DMS153 treated with DMSO at 0.1 percent for 48 hours (cell line): ENCODE data around the gene WNT3.
"Not testable (repeated sequence)": the region's sequence is repeated elsewhere in the genome, so short reads cannot be mapped to it uniquely, and the experiment has no call there.

Experiments used
- DNase-seq: peaks from one replicate; lab custom pipeline; 2025; ENCODE audit not compliant: unreplicated experiment; lab: John Stamatoyannopoulos, UW

WNT3 gene

GRCh38 chr17:46814446-46814845, 4.0 kb downstream of the WNT3 start:
- DNase-seq, result no peak

GRCh38 chr17:46813920-46814319, 4.6 kb downstream of the WNT3 start:
- DNase-seq, result no peak

- no peak for DNase-seq
Measured at GRCh38 chr17:46812624-46813318, 5.7 kb downstream of the WNT3 start.

DNA sequence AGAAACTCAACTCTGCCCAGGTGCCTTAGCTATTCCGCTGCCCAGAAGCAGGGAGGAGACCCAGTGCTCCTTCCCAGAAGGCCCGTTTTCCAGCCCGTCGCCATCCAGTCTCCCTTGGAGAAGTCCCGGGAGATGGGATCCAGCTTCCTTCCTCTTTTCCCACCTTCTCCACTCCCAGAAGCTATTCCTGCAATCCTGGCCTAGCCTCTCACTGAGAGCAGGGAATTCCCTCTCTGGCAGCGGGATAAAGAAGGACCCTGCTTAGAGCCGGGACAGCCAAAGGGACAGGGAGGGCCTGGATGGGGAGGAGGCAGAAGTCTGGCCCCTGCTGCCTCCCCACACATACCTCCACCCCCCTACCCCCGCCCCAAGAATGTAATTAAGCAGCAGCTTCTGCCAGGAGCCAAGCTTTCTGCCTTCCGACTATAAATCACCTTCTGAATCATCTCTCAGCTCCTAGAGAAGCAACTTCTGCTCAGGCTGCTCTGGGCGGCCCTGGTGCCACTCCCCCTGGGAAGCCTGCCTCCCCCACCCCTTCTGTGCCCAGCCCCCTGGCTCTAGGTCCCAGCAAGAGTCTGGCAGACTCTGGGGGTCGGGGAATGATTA, 6.4 kb downstream of the WNT3 start:
- no peak for DNase-seq

DNA sequence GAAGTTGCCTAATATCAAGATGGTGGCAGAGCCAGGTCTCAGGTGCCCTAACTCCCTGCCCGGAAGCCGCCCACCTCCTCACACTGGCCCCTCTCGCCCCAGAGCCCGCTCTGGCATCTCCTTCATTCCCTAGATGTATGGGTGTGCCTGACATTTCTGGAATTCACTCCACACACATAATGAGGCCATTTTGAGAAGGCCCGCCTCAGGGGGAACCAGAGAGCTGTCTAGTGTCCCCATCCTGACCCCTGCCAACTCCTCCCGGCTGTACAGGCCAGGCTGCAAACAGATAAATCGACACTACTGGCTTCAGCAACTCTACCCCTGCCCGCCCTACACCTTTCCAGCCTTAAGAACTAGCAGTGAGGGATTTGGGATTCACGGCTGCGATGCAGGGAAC, 7.7 kb downstream of the WNT3 start:
- DNase-seq, result no peak

DNA sequence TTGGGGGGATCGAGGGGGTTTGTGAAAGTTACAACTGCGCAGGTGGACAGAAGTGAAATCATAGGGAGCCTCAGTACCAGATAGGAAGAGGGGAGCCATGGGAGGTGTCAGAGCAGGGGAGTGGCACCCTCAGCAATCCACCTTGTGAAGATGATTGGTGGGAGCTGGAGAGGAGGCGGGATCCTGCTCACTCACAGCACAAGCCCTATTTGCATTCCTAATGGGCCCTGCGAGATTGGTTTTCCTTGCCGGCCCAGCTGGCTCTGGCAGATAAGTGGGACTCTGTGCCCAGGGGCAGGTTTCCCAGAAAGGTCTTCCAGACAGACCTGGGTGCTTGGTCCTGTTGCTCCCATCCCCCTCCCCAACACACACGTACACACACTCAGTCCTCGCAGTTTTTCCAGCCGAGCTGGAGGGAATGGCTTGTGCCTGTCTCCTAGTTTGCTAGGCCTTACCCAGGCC, 9.4 kb downstream of the WNT3 start:
- DNase-seq, result no peak

- no peak for DNase-seq
Measured at GRCh38 chr17:46805771-46806170, 12.7 kb downstream of the WNT3 start.

DNA sequence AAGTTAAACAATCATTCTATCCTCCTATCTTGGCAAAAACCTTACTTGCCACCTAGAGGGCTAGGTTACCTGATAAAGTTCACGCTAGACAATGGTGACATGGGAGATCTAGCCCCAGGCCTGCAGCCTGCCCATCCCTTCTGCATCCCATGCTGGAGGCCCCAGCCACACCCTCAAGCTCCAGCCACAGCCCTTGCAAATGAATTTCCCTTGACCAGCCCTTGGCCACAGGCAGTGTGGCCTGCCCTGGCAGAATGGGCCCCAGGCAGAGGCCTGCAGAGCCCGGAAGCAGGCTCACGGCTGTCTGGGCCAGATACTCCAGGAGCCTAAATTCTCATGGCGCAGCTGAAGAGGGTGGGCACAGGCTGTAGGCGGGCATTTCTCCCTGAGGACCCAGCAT, 14.9 kb downstream of the WNT3 start:
- no peak for DNase-seq

GRCh38 chr17:46802800-46803199, 15.7 kb downstream of the WNT3 start:
- DNase-seq, result no peak

DNA sequence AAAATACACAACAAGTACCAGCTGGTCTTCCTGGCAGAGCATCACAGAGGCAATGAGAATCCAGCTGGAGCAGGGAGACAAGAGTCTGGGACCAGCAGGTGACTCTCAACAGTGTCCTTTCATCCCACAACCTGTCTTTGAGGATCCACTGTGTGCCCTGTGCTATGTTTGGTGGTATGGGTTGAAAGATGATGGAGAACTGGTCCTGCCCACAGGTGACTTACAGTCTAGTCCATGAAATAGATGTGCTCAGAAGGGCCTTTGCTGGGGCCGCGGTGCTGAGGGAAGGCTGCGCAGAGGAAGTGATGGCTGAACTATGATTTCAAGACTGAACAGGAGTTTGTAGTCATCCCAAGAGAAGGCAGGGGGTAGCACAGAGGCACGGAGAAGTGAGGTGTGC, 17.9 kb downstream of the WNT3 start:
- DNase-seq, result no peak

DNA sequence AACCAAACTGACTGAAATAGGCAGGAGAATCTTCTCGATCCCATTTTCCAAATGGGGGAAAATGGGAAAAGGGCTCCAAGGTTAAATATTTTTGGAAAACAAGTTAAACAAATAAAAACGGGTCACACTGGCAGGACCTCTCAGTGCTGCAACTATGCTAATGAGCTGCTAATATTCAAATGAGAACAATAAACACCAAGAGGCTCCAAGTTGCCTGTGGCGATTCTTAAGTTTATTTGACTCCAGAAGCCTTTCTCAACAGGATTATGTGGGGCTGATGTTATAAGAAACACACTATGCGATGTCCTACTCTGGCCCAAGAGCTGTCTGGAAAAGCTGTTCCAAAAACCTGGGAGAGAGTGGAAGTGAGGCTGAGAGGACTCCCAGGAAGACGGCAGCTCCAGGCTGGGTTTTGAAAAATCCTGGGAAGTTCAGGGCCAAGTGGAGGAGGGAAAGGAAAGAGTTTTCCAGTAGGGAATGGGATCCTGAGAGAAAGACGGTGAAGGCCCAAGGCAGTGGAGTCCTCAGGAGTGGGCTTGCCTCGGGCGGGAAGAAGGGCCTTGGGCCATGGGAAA, 21.4 kb downstream of the WNT3 start:
- DNase-seq, result no peak

- no peak for DNase-seq
Measured at GRCh38 chr17:46796524-46796923, 22.0 kb downstream of the WNT3 start.

GRCh38 chr17:46796084-46796483, 22.4 kb downstream of the WNT3 start:
- DNase-seq, result no peak

- no peak for DNase-seq
Measured at GRCh38 chr17:46795379-46795952, 23.0 kb downstream of the WNT3 start.

DNA sequence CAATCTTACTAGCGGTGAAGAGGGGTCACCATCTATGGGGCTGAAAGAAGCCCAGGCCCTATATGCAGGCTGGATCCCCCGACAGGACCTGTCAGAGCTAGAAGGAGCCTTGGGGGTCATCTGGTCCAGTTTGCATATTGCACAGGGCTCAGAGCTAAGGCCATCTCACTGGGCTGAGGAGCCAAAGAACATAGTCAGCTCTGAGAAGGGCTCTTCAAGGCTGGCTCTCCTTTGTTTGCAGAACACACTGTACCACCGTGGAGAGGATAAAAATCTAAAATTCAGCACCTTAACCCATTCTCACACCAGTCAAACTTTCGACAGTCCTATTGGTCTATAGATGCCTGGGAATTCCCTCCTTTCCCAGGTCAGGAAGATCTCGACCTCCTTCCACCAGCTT, 24.2 kb downstream of the WNT3 start:
- DNase-seq, result no peak

DNA sequence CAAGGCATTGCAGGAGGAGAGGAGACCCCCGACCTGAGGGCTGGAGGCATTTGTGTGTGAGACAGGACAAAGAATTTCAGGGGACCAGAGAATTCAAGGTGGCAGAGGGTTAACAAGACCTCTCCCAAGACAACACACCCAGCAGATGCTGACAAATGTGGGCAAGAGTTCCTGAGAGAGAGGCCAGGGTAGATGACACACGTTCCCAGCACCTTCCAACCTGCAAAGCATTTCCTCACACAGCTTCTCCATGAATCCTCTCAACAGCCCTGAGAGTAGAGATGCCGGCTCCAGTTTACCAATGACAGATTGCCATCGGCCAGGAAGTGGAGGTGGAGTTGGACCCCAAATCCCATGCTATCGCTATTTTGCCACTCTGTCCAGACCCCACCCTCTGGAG, 25.0 kb downstream of the WNT3 start:
- no peak for DNase-seq

DNA sequence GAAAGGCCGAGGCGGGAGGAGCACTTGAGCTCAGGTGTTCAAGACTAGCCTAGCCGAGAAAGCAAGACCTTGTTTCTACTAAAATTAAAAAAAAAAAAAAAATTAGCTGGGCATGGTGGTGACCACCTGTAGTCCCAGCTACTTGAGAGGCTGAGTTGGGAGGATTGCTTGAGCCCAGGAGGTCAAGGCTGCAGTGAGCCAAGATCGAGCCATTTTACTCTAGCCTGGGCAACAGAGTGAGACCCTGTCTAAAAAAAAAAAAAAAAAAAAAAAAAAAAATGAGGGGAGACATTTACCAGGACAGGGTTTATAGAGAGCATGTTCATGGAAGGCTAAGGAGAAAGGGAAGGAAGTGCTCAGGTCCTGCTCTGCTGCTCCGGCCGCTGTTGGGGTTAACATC, 25.5 kb downstream of the WNT3 start:
- not testable (repeated sequence) for DNase-seq

DNA sequence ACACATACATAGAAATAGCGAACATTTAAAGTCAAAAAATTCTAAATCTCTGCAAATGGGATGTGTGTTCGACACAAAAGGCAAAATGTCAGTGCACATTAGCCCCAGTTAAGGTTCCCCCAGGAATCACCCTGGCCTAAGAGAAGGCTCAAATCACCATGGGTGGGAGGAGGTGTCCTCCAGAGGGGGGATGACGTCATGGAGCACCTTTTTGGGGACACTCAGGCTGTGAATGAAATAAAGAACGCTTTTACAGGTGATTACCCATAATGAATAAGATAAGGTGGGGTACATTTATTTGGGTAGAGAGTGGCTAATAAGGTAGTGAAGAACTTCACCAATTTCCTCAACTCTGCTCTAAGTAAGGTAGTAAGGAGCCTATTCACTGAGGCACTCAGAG, 26.4 kb downstream of the WNT3 start:
- DNase-seq, result no peak

DNA sequence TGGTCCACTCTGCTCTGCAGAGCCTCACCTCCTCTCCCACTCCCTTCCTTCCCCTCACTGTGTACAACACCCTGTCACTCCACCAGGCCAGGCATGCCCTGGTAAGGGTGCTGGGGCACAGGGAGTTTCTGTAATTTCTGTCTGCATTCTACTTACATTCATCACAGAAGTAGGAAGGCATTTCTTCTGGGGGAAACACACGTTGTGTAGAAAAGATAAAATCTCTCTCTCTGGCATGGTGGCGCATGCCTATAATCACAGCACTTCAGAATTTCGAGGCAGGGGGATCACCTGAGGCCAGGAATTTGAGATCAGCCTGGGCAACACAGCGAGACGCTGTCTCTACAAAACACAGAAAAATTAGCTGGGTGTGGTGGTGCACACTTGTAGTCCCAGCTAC, 27.0 kb downstream of the WNT3 start:
- DNase-seq, result no peak

DNA sequence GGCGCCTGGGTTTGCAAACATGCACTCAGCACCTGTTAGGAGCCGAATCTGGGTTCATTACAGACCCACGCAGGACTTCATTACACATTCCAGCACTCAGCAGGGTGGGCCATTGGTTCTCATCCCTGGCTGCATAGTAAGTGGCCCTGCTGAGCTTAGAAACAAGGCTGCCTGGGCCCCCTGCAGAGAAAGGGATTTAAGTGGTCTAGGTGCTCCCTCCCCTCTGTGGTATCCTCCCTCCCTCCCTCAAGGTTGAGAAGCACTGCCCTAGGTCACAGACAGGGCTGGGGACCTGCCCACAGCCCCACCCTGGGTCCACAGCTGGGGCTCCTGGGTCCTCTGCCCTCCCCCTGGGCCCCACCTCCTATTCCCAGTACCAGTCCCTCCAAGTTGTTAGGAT, 28.3 kb downstream of the WNT3 start:
- DNase-seq, result no peak

GRCh38 chr17:46789610-46790009, 28.9 kb downstream of the WNT3 start:
- no peak for DNase-seq

DNA sequence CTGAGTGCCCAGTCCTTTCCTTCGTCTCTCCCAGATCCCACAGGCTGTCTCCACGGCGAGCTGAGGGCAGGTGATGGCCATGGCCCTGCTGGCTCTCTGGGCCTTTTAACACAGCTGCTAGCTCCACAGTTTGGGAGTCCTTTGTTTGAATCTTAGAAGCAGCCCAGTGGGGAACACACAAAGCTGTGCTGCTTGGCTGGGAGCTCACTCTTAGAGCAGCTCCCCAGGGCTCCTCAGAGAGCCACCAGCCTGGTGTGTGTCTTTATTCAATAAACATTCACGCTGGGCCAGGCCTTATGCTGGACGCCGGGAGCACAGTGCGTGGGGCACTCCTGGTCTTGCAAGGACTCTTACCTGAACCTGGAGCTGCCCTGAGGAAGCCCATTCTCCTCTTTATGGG, 29.7 kb downstream of the WNT3 start:
- DNase-seq, result no peak
